NCI-H146 treated with DMSO at 0.1 percent for 48 hours (cell line): ENCODE measurements around the gene DIS3L2.
"Not testable (repeated sequence)": the region's sequence is repeated elsewhere in the genome, so short reads cannot be mapped to it uniquely, and the experiment has no call there.

Source experiments
- DNase-seq: peaks from one replicate; lab custom pipeline; 2025; ENCODE audit not compliant: unreplicated experiment; lab: John Stamatoyannopoulos, UW

DIS3L2 gene

GRCh38 chr2:231928481-231928880, 33.0 kb upstream of the DIS3L2 start:
- no peak for DNase-seq

GRCh38 chr2:231928901-231929725, 32.4 kb upstream of the DIS3L2 start:
- no peak for DNase-seq

- no peak for DNase-seq
Measured at GRCh38 chr2:231929961-231930592, 31.4 kb upstream of the DIS3L2 start.

- DNase-seq = no peak
Measured at GRCh38 chr2:231930593-231931281, 30.8 kb upstream of the DIS3L2 start.

- no peak for DNase-seq
Measured at GRCh38 chr2:231931481-231931915, 30.0 kb upstream of the DIS3L2 start.

- no peak for DNase-seq
Measured at GRCh38 chr2:231932711-231932970, 28.9 kb upstream of the DIS3L2 start.

GRCh38 chr2:231932985-231933915, 28.3 kb upstream of the DIS3L2 start:
- no peak for DNase-seq

GRCh38 chr2:231933916-231934401, 27.6 kb upstream of the DIS3L2 start:
- no peak for DNase-seq

GRCh38 chr2:231934441-231935206, 26.9 kb upstream of the DIS3L2 start:
- DNase-seq = no peak

GRCh38 chr2:231935207-231935524, 26.3 kb upstream of the DIS3L2 start:
- DNase-seq = no peak

- DNase-seq = no peak
Measured at GRCh38 chr2:231935815-231936214, 25.7 kb upstream of the DIS3L2 start.

GRCh38 chr2:231936491-231936890, 25.0 kb upstream of the DIS3L2 start:
- DNase-seq = no peak

GRCh38 chr2:231937057-231937456, 24.5 kb upstream of the DIS3L2 start:
- DNase-seq = no peak

GRCh38 chr2:231939022-231939421, 22.5 kb upstream of the DIS3L2 start:
- DNase-seq = no peak

- no peak for DNase-seq
Measured at GRCh38 chr2:231940795-231941194, 20.7 kb upstream of the DIS3L2 start.

GRCh38 chr2:231941673-231942072, 19.8 kb upstream of the DIS3L2 start:
- DNase-seq = no peak

- DNase-seq = no peak
Measured at GRCh38 chr2:231942180-231942579, 19.3 kb upstream of the DIS3L2 start.

GRCh38 chr2:231946241-231946814, 15.2 kb upstream of the DIS3L2 start:
- DNase-seq = no peak

- not testable (repeated sequence) for DNase-seq
Measured at GRCh38 chr2:231947112-231947511, 14.4 kb upstream of the DIS3L2 start.

- DNase-seq = no peak
Measured at GRCh38 chr2:231947694-231948093, 13.8 kb upstream of the DIS3L2 start.
